Measurements from ENCODE around the gene CDK9. TPM values are rescaled to one million over a fixed set of nuclear protein-coding genes. Genes with fewer than 3 reads are reported as not detected.

The CDK9 gene
- total RNA-seq, 6 donors from 2014 or later: 69.8 to 168 (median 106) TPM

DNA sequence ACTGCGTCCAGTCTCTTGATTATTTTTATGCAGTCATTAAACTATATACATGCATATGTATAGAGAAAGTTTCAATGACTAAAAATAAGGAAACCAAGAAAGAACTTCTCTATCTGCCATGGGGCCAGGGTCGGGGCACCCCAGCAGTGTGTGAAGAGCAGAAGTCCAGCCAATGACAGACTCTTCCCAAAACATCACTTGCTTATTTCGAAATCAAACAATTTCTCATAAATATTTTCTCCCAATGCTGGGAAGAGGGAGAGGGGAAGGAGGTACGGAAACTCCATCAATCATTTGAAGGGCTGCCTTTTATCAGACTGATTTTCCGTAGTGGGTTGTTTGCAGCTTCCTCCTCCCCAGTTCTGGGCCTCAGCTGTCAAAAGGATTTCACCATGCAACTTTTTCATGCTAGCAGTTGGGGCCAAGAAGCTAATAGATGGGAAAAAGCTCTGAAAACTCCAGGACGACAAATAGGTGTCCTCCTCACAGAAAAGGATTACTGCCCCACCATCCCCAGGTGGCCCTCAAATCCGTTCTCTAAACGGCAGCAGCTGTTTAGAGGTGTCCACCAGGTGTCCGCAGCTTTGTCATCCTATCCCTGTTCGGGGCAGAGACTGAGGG is 16.2 kb downstream of the CDK9 start:
- no peaks in the 10 kb centered on the region for H3K27me3 ChIP-seq
- TF ChIP-seq, protein P1, sequence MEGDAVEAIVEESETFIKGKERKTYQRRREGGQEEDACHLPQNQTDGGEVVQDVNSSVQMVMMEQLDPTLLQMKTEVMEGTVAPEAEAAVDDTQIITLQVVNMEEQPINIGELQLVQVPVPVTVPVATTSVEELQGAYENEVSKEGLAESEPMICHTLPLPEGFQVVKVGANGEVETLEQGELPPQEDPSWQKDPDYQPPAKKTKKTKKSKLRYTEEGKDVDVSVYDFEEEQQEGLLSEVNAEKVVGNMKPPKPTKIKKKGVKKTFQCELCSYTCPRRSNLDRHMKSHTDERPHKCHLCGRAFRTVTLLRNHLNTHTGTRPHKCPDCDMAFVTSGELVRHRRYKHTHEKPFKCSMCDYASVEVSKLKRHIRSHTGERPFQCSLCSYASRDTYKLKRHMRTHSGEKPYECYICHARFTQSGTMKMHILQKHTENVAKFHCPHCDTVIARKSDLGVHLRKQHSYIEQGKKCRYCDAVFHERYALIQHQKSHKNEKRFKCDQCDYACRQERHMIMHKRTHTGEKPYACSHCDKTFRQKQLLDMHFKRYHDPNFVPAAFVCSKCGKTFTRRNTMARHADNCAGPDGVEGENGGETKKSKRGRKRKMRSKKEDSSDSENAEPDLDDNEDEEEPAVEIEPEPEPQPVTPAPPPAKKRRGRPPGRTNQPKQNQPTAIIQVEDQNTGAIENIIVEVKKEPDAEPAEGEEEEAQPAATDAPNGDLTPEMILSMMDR (IDR thresholded peaks at IDR 0.05): peak in 2 of 6 experiments; percentile 7 to 29
- peak in 1 of 4 donors; percentile 15 for TF ChIP-seq POLR2A (IDR thresholded peaks at IDR 0.05)
- peak in 2 of 4 donors; percentile 37 to 59 for TF ChIP-seq EP300 (IDR thresholded peaks at IDR 0.05)
- TF ChIP-seq POLR2AphosphoS5 (IDR thresholded peaks at IDR 0.05): peak in 1 of 2 donors; percentile 58
- WGBS, 2 donors: 13 to 28% methylated on average over 5 to 10 of the region's 10 CpGs
- ATAC-seq (ENCODE audit: low FRiP score in 2 of 2) (peak in 1 of 2 donors; percentile 28), DNase-seq (no peak)
- peak overlapping the region; percentile 94 to 96 (median 95) for H3K27ac ChIP-seq
- H3K36me3 ChIP-seq: peaks cover 2 to 29% (median 11%) of the 10 kb centered on the region in 4 donors
- no peaks in the 10 kb centered on the region for H3K9me3 ChIP-seq
- H3K4me3 ChIP-seq: peak overlapping the region in 3 of 4 donors; percentile 79 to 91 (median 80)
- H3K4me1 ChIP-seq: peaks cover 30 to 45% (median 33%) of the 10 kb centered on the region in 4 donors

DNA sequence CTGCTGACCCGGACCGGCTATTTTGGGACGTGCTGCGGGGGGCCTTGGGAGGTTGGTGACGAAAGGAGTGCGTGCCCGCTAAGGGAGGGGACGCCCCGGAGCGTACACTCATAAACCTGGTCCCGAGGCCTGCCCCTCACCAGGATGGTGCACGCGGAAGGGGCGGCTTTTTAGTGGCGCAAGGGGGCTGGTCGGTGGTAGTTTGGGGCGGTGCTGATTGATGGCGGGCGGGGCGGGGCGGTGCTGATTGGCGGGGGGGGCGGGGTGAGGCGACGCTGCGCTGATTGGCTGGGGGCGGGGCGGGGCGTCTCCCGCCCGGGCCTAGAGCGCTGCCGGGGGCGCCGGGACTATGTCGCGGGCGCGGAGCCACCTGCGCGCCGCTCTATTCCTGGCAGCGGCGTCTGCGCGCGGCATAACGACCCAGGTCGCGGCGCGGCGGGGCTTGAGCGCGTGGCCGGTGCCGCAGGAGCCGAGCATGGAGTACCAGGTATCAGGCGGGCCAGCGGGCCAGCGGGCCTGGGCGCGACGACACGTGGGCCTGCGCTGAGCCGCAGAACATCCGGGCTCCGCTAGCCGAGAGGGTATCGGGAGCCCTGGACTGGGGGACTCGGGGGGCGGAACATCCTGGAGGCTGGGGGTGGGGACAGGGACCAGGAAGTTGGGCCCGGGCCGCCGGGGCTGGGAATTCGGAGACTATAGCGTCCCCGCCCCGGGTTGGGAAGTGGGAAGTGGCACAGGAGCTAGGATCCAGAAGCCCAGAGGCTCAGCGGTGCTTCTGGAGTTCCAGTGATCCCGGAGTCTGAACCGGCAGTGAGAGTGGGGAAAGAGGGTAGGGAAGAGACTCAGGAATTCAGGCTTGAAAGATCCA is 17.0 kb downstream of the CDK9 start, which contains the start of gene FPGS:
Gene FPGS (plus strand): TSS at position 307 of the 868 bp plus-strand sequence. CDS start 43 bp downstream, at position 350.
- Histone ChIP-seq H3K4me3 (peak within 1 kb of the TSS; percentile 42 to 91 (median 80)), H3K27ac (peak within 1 kb of the TSS; percentile 94 to 96 (median 95))
- 0% methylated on average over 4 to 34 of the region's 83 CpGs for WGBS, 2 donors

GRCh38 chr9:127803507-127804352 is 17.9 kb downstream of the CDK9 start:
- ATAC-seq (ENCODE audit: low FRiP score in 2 of 2) (peak in 1 of 2 donors; percentile 41), DNase-seq (peak; percentile 41 to 70)
- no peaks in the 10 kb centered on the region for H3K27me3 ChIP-seq
- TF ChIP-seq EP300 (IDR thresholded peaks at IDR 0.05) (no peak), POLR2A (IDR thresholded peaks at IDR 0.05) (peak in 1 of 4 donors; percentile 7), POLR2AphosphoS5 (IDR thresholded peaks at IDR 0.05) (no peak)
- TF ChIP-seq, protein P1 (IDR thresholded peaks at IDR 0.05): no peak
- peaks cover 8 to 46% (median 26%) of the 10 kb centered on the region in 4 donors for H3K36me3 ChIP-seq
- peak overlapping the region; percentile 42 to 91 (median 80) for H3K4me3 ChIP-seq
- peak overlapping the region; percentile 94 to 96 (median 95) for H3K27ac ChIP-seq
- 36 to 37% methylated on average over 14 to 17 of the region's 18 CpGs for whole genome bisulfite sequencing, 2 donors
- H3K4me1 ChIP-seq: peaks cover 28 to 39% (median 31%) of the 10 kb centered on the region in 4 donors
- no peaks in the 10 kb centered on the region for H3K9me3 ChIP-seq

More for the DNA sequence above, 17.0 kb downstream of the CDK9 start, which contains the start of gene FPGS:
- ATAC-seq (ENCODE audit: low FRiP score in 2 of 2) (peak; percentile 93 to 95), DNase-seq (peak; percentile 93 to 96)
- peaks cover 28 to 39% (median 31%) of the 10 kb centered on the region in 4 donors for H3K4me1 ChIP-seq
- H3K36me3 ChIP-seq: peaks cover 8 to 37% (median 17%) of the 10 kb centered on the region in 4 donors
- no peaks in the 10 kb centered on the region for H3K9me3 ChIP-seq
- TF ChIP-seq POLR2A (IDR thresholded peaks at IDR 0.05) (peak in 3 of 4 donors; percentile 7 to 85 (median 73)), EP300 (IDR thresholded peaks at IDR 0.05) (no peak), POLR2AphosphoS5 (IDR thresholded peaks at IDR 0.05) (peak; percentile 67 to 76)
- TF ChIP-seq, protein P1 (IDR thresholded peaks at IDR 0.05): no peak
- no peaks in the 10 kb centered on the region for H3K27me3 ChIP-seq

DNA sequence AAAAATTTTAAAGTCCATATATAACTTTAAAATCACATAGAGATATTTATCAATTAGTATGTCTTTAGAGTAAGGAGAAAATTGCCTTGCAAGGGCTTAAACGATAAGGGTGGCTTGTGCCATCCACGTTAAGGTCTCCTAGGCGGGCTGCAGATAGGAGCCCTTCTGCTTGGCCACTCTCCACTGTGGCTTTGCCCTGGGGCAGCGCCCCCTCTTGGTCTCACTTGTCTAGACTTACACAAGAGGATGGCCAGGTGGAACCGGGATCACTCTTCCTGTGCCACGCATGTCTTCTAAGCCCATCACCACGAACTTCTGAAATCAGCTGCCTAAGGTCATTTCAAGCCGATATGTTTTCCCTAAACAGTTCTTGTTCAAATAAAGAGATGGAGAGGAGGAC is 19.8 kb downstream of the CDK9 start:
- peaks cover 35 to 52% (median 37%) of the 10 kb centered on the region in 4 donors for H3K4me1 ChIP-seq
- no peak overlapping the region for H3K4me3 ChIP-seq
- TF ChIP-seq, protein P1 (IDR thresholded peaks at IDR 0.05): peak in 2 of 6 experiments; percentile 6 to 20
- no peak for TF ChIP-seq POLR2AphosphoS5 (IDR thresholded peaks at IDR 0.05)
- peaks cover 8 to 61% (median 35%) of the 10 kb centered on the region in 4 donors for H3K36me3 ChIP-seq
- no peaks in the 10 kb centered on the region for H3K27me3 ChIP-seq
- whole genome bisulfite sequencing, 2 donors: 76 to 77% methylated on average over 8 of the region's 8 CpGs
- no peak for ATAC-seq (ENCODE audit: low FRiP score in 2 of 2)
- H3K9me3 ChIP-seq: no peaks in the 10 kb centered on the region
- DNase-seq: no peak
- peak overlapping the region in 1 of 4 donors; percentile 94 for H3K27ac ChIP-seq

Data from upper lobe of left lung (tissue), 6 donors.